NT2/D1 (cell line): ENCODE measurements around the gene SYNPO.

Experiments
- SUZ12 ChIP-seq: IDR thresholded peaks from 2 replicates; pipeline ENCODE4 v1.6.1; 2011; ENCODE audit not compliant: insufficient read length, insufficient read depth; ENCODE audit errors: extremely low read depth
- YY1 ChIP-seq: IDR thresholded peaks from 2 replicates; pipeline ENCODE4 v1.6.1; 2011; ENCODE audit not compliant: insufficient read length, insufficient read depth
- ZNF274 ChIP-seq: IDR thresholded peaks from 2 replicates; pipeline ENCODE4 v1.6.1; 2011; ENCODE audit warnings: mild to moderate bottlenecking, low read depth, low read length

GRCh38 chr5:150656191-150657132, 16.0 kb downstream of the SYNPO start:
- TF ChIP-seq YY1 (no peak), ZNF274 (no peak), SUZ12 (no peak)
